K562 (cell line): ENCODE results near the gene GNAI2. TPM values are rescaled to one million over a fixed set of nuclear protein-coding genes. Genes with fewer than 3 reads are reported as not detected.

ENCODE experiments used
- BRF1 ChIP-seq: IDR thresholded peaks from 3 replicates; pipeline ENCODE4 v1.6.1; 2011; ENCODE audit warnings: borderline replicate concordance, mild to moderate bottlenecking; ENCODE audit not compliant: insufficient read length; ENCODE audit errors: extremely low read depth
- CGGBP1 ChIP-seq: fragments of 250-450 bp; sonication (Bioruptor Pico); IDR thresholded peaks from 2 replicates; pipeline ENCODE4 v1.9.0; 2021; ENCODE audit warnings: mild to moderate bottlenecking
- CREM ChIP-seq: IDR thresholded peaks from 2 replicates; pipeline ENCODE4 v1.6.1; 2014; ENCODE audit warnings: antibody characterized with exemption, low read depth
- E2F3 ChIP-seq: fragments of 250-450 bp; sonication (Bioruptor Pico); IDR thresholded peaks from 2 replicates; pipeline ENCODE4 v1.4.0; 2020; ENCODE audit warnings: mild to moderate bottlenecking
- HIVEP1 ChIP-seq: fragments of 250-450 bp; sonication (Bioruptor Pico); IDR thresholded peaks from 2 replicates; pipeline ENCODE4 v1.4.0; 2020; ENCODE audit warnings: mild to moderate bottlenecking
- KDM4B ChIP-seq, 2 experiments: fragments of 450-650 bp in 1 of 2; sonication (generic) in 1 of 2; IDR thresholded peaks; 2 replicates each; pipeline ENCODE4 v1.6.1; 2016 to 2017; ENCODE audit warnings: borderline replicate concordance in 2 of 2, antibody characterized with exemption in 1 of 2, low read depth in 1 of 2, mild to moderate bottlenecking in 1 of 2
- LARP7 ChIP-seq: fragments of 450-650 bp; IDR thresholded peaks from 2 replicates; pipeline ENCODE4 v1.6.1; 2016
- MCM3 ChIP-seq: fragments of 450-650 bp; IDR thresholded peaks from 2 replicates; pipeline ENCODE4 v1.6.1; 2016
- MYNN ChIP-seq, 2 experiments: sonication (generic); formaldehyde crosslinking in 1 of 2; IDR thresholded peaks; 2 replicates each; pipeline versions ENCODE4 v1.5.0 to v1.6.1; 2016 to 2020; ENCODE audit warnings: antibody characterized with exemption in 1 of 2, missing genetic modification reagents in 1 of 2
- NR0B1 ChIP-seq: fragments of 450-650 bp; IDR thresholded peaks from one replicate; pipeline ENCODE4 v1.6.1; 2018; ENCODE audit warnings: mild to moderate bottlenecking, moderate library complexity; ENCODE audit not compliant: partially characterized antibody
- NRF1 ChIP-seq, 2 experiments: fragments of 450-650 bp; IDR thresholded peaks in 1 of 2; conservative IDR thresholded peaks in 1 of 2; 2 replicates each; pipeline ENCODE4 v1.6.1; 2014; ENCODE audit warnings: mild to moderate bottlenecking in 2 of 2
- PTTG1 ChIP-seq: fragments of 450-650 bp; IDR thresholded peaks from 2 replicates; pipeline ENCODE4 v1.6.1; 2016; ENCODE audit warnings: low read depth, mild to moderate bottlenecking, missing genetic modification characterization, missing compliant biosample characterization
- RAD51 ChIP-seq: fragments of 450-650 bp; IDR thresholded peaks from 2 replicates; pipeline ENCODE4 v1.7.1; 2016; ENCODE audit warnings: low read depth, mild to moderate bottlenecking, borderline replicate concordance
- RFX1 ChIP-seq: fragments of 450-650 bp; IDR thresholded peaks from 2 replicates; pipeline ENCODE4 v1.6.1; 2016; ENCODE audit warnings: mild to moderate bottlenecking, moderate library complexity
- SIRT6 ChIP-seq: IDR thresholded peaks from one replicate; pipeline ENCODE4 v1.6.1; 2012; ENCODE audit warnings: low read depth, mild to moderate bottlenecking, control low read depth, inconsistent platforms, low read length, moderate library complexity
- TOE1 ChIP-seq, 2 experiments: fragments of 450-650 bp in 1 of 2; sonication (generic) in 1 of 2; formaldehyde crosslinking in 1 of 2; IDR thresholded peaks; 2 replicates each; pipeline versions ENCODE4 v1.7.1 to v1.8.0; 2016 to 2022; ENCODE audit warnings: borderline replicate concordance in 2 of 2, mild to moderate bottlenecking in 2 of 2, antibody characterized with exemption in 1 of 2, inconsistent platforms in 1 of 2, low read depth in 1 of 2, missing genetic modification reagents in 1 of 2, moderate library complexity in 1 of 2
- ZFP1 ChIP-seq: fragments of 450-650 bp; formaldehyde crosslinking; IDR thresholded peaks from 2 replicates; pipeline ENCODE4 v1.4.0; 2020; ENCODE audit warnings: mild to moderate bottlenecking, mixed read lengths
- ZFP30 ChIP-seq: fragments of 250-450 bp; sonication (Bioruptor Pico); IDR thresholded peaks from 2 replicates; pipeline ENCODE4 v1.8.0; 2022; ENCODE audit warnings: moderate library complexity, mild to moderate bottlenecking, inconsistent platforms, borderline replicate concordance
- ZKSCAN8 ChIP-seq: fragments of 200-800 bp; sonication (Bioruptor generic); IDR thresholded peaks from 2 replicates; pipeline ENCODE4 v1.6.1; 2016; ENCODE audit warnings: missing genetic modification characterization, missing compliant biosample characterization
- ZNF3 ChIP-seq: fragments of 250-450 bp; sonication (Bioruptor Pico); IDR thresholded peaks from 2 replicates; pipeline ENCODE4 v1.5.0; 2021; ENCODE audit warnings: mild to moderate bottlenecking, moderate library complexity
- ZNF764 ChIP-seq: fragments of 250-450 bp; sonication (Bioruptor Pico); IDR thresholded peaks from 2 replicates; pipeline ENCODE4 v1.4.0; 2020; ENCODE audit warnings: low read depth, mild to moderate bottlenecking, moderate library complexity
- polyA plus RNA-seq, 8 experiments: library from polyadenylated mRNA; depleted of rRNA in 4 of 8; stranded (reverse) in 5 of 8; unstranded in 3 of 8; fragments of >200 nt; fragmentation: Nextera tagmentation in 2 of 8; fragmentation: Illumina TruSeq in 1 of 8; extraction: Ambion mirVana in 2 of 8; extraction: Trizol in 1 of 8; gene quantifications; 2 replicates each; pipeline versions ENCODE4 v1.2.1 to v1.2.3, GENCODE V29; 2011 to 2014; ENCODE audit warnings: inconsistent platforms in 1 of 8, missing spikeins in 1 of 8
- total RNA-seq, 7 experiments: library from RNA; depleted of rRNA in 6 of 7; stranded (reverse); fragments of >200 nt in 6 of 7; fragmentation: Illumina TruSeq in 2 of 7; extraction: Trizol in 2 of 7; gene quantifications; 2 replicates each; pipeline versions ENCODE4 v1.2.1 to v1.2.3, GENCODE V29; 2011 to 2021; ENCODE audit warnings: low replicate concordance in 1 of 7
- TF ChIP-seq, protein P1 (sequence below): sonication (generic); formaldehyde crosslinking; IDR thresholded peaks from 2 replicates; pipeline ENCODE4 v1.8.1; 2022; ENCODE audit warnings: missing genetic modification reagents
- TF ChIP-seq, protein P2 (sequence below): sonication (generic); formaldehyde crosslinking; IDR thresholded peaks from 2 replicates; pipeline ENCODE4 v1.8.1; 2022; ENCODE audit warnings: missing genetic modification reagents

The GNAI2 gene
- total and polyA plus RNA-seq, 9 of the 15 experiments (the other 6 are each of a cell fraction or from before 2014, with no cell fraction given), result 1.1 to 72.2 (median 42.7) TPM

GRCh38 chr3:50260027-50260941, 24.3 kb downstream of the GNAI2 start (continued):
- TF ChIP-seq CGGBP1 (CRISPR knock-in tag) (no peak), ZFP1 (CRISPR knock-in tag) (no peak), KDM4B (IDR thresholded peaks at IDR 0.05; ENCODE audit: borderline replicate concordance in 2 of 2, low read depth in 1 of 2) (no peak), BRF1 (no peak), LARP7 (no peak), PTTG1 (tag) (no peak), RAD51 (no peak), MYNN (IDR thresholded peaks at IDR 0.05) (no peak), MYNN (CRISPR knock-in tag; IDR thresholded peaks at IDR 0.05) (no peak), NR0B1 (no peak), ZKSCAN8 (CRISPR knock-in tag) (no peak), SIRT6 (no peak), CREM (peak; percentile 93), NRF1 (conservative IDR thresholded peaks at IDR 0.05 in 1 of 2, IDR thresholded peaks at IDR 0.05 in 1 of 2) (no peak), ZNF764 (no peak), ZNF3 (CRISPR knock-in tag) (no peak), HIVEP1 (CRISPR knock-in tag) (no peak), RFX1 (no peak), E2F3 (CRISPR knock-in tag) (no peak), MCM3 (no peak), TOE1 (IDR thresholded peaks at IDR 0.05; ENCODE audit: borderline replicate concordance) (no peak), TOE1 (CRISPR knock-in tag; IDR thresholded peaks at IDR 0.05; ENCODE audit: borderline replicate concordance, low read depth) (no peak), ZFP30 (CRISPR knock-in tag) (no peak)
- TF ChIP-seq, protein P1, sequence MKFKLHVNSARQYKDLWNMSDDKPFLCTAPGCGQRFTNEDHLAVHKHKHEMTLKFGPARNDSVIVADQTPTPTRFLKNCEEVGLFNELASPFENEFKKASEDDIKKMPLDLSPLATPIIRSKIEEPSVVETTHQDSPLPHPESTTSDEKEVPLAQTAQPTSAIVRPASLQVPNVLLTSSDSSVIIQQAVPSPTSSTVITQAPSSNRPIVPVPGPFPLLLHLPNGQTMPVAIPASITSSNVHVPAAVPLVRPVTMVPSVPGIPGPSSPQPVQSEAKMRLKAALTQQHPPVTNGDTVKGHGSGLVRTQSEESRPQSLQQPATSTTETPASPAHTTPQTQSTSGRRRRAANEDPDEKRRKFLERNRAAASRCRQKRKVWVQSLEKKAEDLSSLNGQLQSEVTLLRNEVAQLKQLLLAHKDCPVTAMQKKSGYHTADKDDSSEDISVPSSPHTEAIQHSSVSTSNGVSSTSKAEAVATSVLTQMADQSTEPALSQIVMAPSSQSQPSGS (CRISPR knock-in tag), result peak; percentile 89
- TF ChIP-seq, protein P2, sequence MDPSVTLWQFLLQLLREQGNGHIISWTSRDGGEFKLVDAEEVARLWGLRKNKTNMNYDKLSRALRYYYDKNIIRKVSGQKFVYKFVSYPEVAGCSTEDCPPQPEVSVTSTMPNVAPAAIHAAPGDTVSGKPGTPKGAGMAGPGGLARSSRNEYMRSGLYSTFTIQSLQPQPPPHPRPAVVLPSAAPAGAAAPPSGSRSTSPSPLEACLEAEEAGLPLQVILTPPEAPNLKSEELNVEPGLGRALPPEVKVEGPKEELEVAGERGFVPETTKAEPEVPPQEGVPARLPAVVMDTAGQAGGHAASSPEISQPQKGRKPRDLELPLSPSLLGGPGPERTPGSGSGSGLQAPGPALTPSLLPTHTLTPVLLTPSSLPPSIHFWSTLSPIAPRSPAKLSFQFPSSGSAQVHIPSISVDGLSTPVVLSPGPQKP, result no peak
